ENCODE data around the gene SLC25A13. TPM values are rescaled to one million over a fixed set of nuclear protein-coding genes. Genes with fewer than 3 reads are reported as not detected.
"Not testable (repeated sequence)": the region's sequence is repeated elsewhere in the genome, so short reads cannot be mapped to it uniquely, and the experiment has no call there.

Gene SLC25A13
- total and polyA plus RNA-seq, 2 of the 4 experiments (the other 2 are of a cell fraction) = 7.4 to 11.7 TPM

DNA sequence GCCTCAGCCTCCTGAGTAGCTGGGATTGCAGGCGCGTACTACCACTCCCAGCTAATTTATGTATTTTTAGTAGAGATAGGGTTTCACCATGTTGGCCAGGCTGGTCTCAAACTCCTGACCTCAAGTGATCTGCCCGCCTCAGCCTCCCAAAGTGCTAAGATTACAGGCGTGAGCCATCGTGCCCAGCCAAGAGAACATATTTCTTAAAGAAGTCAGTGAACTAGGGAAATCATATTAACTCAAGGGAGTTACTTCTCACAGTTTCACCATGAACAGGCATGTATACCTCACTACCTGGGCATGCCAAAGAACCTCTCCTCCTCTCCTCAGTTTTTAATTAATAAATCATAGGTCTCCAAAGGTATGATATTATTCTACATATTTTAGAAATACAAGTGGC, 24.5 kb downstream of the SLC25A13 start:
- CTCF ChIA-PET = interaction anchor here (1.1 kb wide), 1 partner anchor 8 kb away, joined by 3 read pairs; no protein-coding TSS in a partner anchor
- dilution Hi-C loops (cut with HindIII; ENCODE audit: low sequenced_read_pairs, unreplicated experiment); in situ Hi-C loops (cut with MboI; ENCODE audit: low sequenced_read_pairs): not testable (repeated sequence)

DNA sequence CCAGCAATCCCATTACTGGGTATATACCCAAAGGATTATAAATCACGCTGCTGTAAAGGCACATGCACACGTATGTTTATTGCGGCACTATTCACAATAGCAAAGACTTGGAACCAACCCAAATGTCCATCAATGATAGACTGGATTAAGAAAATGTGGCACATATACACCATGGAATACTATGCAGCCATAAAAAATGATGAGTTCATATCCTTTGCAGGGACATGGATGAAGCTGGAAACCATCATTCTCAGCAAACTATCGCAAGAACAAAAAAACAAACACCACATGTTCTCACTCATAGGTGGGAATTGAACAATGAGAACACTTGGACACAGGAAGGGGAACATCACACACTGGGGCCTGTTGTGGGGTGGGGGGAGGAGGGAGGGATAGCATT, 28.0 kb downstream of the SLC25A13 start:
- H3K4ac ChIP-seq (ENCODE audit: low read depth, low read length); H4K5ac ChIP-seq (ENCODE audit: low read depth, low read length); POLR2A ChIA-PET (ENCODE audit: unreplicated experiment); H2BK120ac ChIP-seq (ENCODE audit: low read depth, low read length); H3K36me3 ChIP-seq (ENCODE audit: control insufficient read depth, insufficient read depth, low read length); H4K91ac ChIP-seq (ENCODE audit: insufficient read depth, low read depth, low read length); DNase-seq; H3K27ac ChIP-seq (ENCODE audit: insufficient read depth, low read length); in situ Hi-C loops (cut with MboI; ENCODE audit: low sequenced_read_pairs); intact Hi-C loops (cut with micrococcal nuclease); BruUV-seq (replicated peaks); H3K9me1 ChIP-seq (ENCODE audit: insufficient read depth, low read length); dilution Hi-C loops (cut with HindIII; ENCODE audit: low sequenced_read_pairs, unreplicated experiment); H4K8ac ChIP-seq (ENCODE audit: low read depth in 2 of 2, low read length in 2 of 2); H2AK9ac ChIP-seq (replicated peaks; ENCODE audit: low read depth, low read length, poor library complexity); H3K9me3 ChIP-seq (ENCODE audit: control insufficient read depth, insufficient read depth, low read length); H2BK5ac ChIP-seq (ENCODE audit: low read depth, low read length, poor library complexity, severe bottlenecking); H2AK5ac ChIP-seq (ENCODE audit: low read depth, low read length); H2BK15ac ChIP-seq (ENCODE audit: low read depth, low read length); H2BK20ac ChIP-seq (ENCODE audit: low read depth, low read length); H3K79me1 ChIP-seq (ENCODE audit: low read depth in 1 of 2, low read length in 2 of 2); H3K56ac ChIP-seq (ENCODE audit: extremely low read depth, insufficient read depth, low read length); ATAC-seq (ENCODE audit: low read depth); H3K9ac ChIP-seq (ENCODE audit: low read depth, low read length); H3K27me3 ChIP-seq (ENCODE audit: control insufficient read depth, insufficient read depth, low read length); H4K20me1 ChIP-seq (ENCODE audit: insufficient read depth, low read length); H3K4me2 ChIP-seq (ENCODE audit: low read depth, low read length); H3K18ac ChIP-seq (ENCODE audit: low read depth, low read length); H3K4me3 ChIP-seq (ENCODE audit: insufficient read depth, low read depth, low read length); H2AFZ ChIP-seq (replicated peaks; ENCODE audit: low read length, poor library complexity); H3K23ac ChIP-seq (ENCODE audit: low read depth, low read length); H3K14ac ChIP-seq (replicated peaks; ENCODE audit: low read depth, low read length); CTCF ChIA-PET; H3K4me1 ChIP-seq (ENCODE audit: control insufficient read depth, insufficient read depth, low read length): not testable (repeated sequence)
- WGBS, 2 experiments (ENCODE audit: extremely low coverage in 2 of 2, insufficient read length in 1 of 2) = no CpG with 5 or more reads among the region's 4 CpGs

More for the DNA sequence above, 24.5 kb downstream of the SLC25A13 start:
- H3K9me3 ChIP-seq (ENCODE audit: control insufficient read depth, insufficient read depth, low read length); H3K56ac ChIP-seq (ENCODE audit: extremely low read depth, insufficient read depth, low read length); H3K27me3 ChIP-seq (ENCODE audit: control insufficient read depth, insufficient read depth, low read length); H2BK20ac ChIP-seq (ENCODE audit: low read depth, low read length); H4K20me1 ChIP-seq (ENCODE audit: insufficient read depth, low read length); H3K23ac ChIP-seq (ENCODE audit: low read depth, low read length); H3K4ac ChIP-seq (ENCODE audit: low read depth, low read length); H4K91ac ChIP-seq (ENCODE audit: insufficient read depth, low read depth, low read length); H3K9me1 ChIP-seq (ENCODE audit: insufficient read depth, low read length); POLR2A ChIA-PET (ENCODE audit: unreplicated experiment); intact Hi-C loops (cut with micrococcal nuclease); H2BK5ac ChIP-seq (ENCODE audit: low read depth, low read length, poor library complexity, severe bottlenecking); H3K79me1 ChIP-seq (ENCODE audit: low read depth in 1 of 2, low read length in 2 of 2); H3K27ac ChIP-seq (ENCODE audit: insufficient read depth, low read length); H2AK9ac ChIP-seq (replicated peaks; ENCODE audit: low read depth, low read length, poor library complexity); H3K36me3 ChIP-seq (ENCODE audit: control insufficient read depth, insufficient read depth, low read length); H4K8ac ChIP-seq (ENCODE audit: low read depth in 2 of 2, low read length in 2 of 2); H2BK120ac ChIP-seq (ENCODE audit: low read depth, low read length); ATAC-seq (ENCODE audit: low read depth); H3K4me2 ChIP-seq (ENCODE audit: low read depth, low read length); H3K14ac ChIP-seq (replicated peaks; ENCODE audit: low read depth, low read length); DNase-seq; H2BK15ac ChIP-seq (ENCODE audit: low read depth, low read length); H4K5ac ChIP-seq (ENCODE audit: low read depth, low read length); BruUV-seq (replicated peaks); H3K9ac ChIP-seq (ENCODE audit: low read depth, low read length); H3K4me1 ChIP-seq (ENCODE audit: control insufficient read depth, insufficient read depth, low read length); H2AK5ac ChIP-seq (ENCODE audit: low read depth, low read length); H3K4me3 ChIP-seq (ENCODE audit: insufficient read depth, low read depth, low read length); H3K18ac ChIP-seq (ENCODE audit: low read depth, low read length); H2AFZ ChIP-seq (replicated peaks; ENCODE audit: low read length, poor library complexity): not testable (repeated sequence)
- no CpG with 5 or more reads among the region's 5 CpGs for WGBS, 2 experiments (ENCODE audit: extremely low coverage in 2 of 2, insufficient read length in 1 of 2)

All from IMR-90 (cell line).